Psoas muscle (tissue), 8 donors: ENCODE results near the gene LRRK1. TPM values are rescaled to one million over a fixed set of nuclear protein-coding genes. Genes with fewer than 3 reads are reported as not detected.
A peak's percentile ranks its signal among the peaks of the same experiment; 100 is the strongest.

Experiments
- ATAC-seq, 4 donors: fragments of 200-7000 bp; cut with Tn5 transposase; one replicate each; pipeline ENCODE4 v1.9.1; 2020; ENCODE audit warnings: moderate library complexity in 3 of 4, mild to moderate bottlenecking in 2 of 4
- DNase-seq, 2 donors: peaks; one replicate each; pipeline ENCODE4 v3.0.0-alpha.2; 2020
- H3K27ac ChIP-seq: fragments of 200-600 bp; one replicate; pipeline ENCODE4 v1.8.0; 2022
- H3K27me3 ChIP-seq, 3 donors: fragments of 200-600 bp in 1 of 3; one replicate each; pipeline versions ENCODE4 v1.6.1 to v1.8.0; 2013 to 2022; ENCODE audit warnings: low read length in 2 of 3, mild to moderate bottlenecking in 2 of 3, moderate library complexity in 1 of 3; ENCODE audit not compliant: insufficient read depth in 3 of 3
- H3K36me3 ChIP-seq, 2 donors: fragments of 200-600 bp in 1 of 2; one replicate each; pipeline versions ENCODE4 v1.6.1 to v1.8.0; 2013 to 2022; ENCODE audit warnings: low read depth in 1 of 2, mild to moderate bottlenecking in 1 of 2, moderate library complexity in 1 of 2; ENCODE audit not compliant: insufficient read depth in 1 of 2
- H3K4me1 ChIP-seq: fragments of 200-600 bp; one replicate; pipeline ENCODE4 v1.8.0; 2022
- H3K4me3 ChIP-seq: fragments of 200-600 bp; one replicate; pipeline ENCODE4 v1.8.0; 2022; ENCODE audit warnings: mild to moderate bottlenecking
- H3K9me3 ChIP-seq: fragments of 200-600 bp; one replicate; pipeline ENCODE4 v1.8.0; 2022
- WGBS, 3 donors: extraction: QIAGEN DNeasy Blood & Tissue Kit; methylation state at CpG; one replicate each; pipeline versions ENCODE4 v1.1.6 to v1.1.7; 2013; 5-methylcytosine and 5-hydroxymethylcytosine counted together
- intact Hi-C, 2 donors: fragments of 100-400 bp; cut with DNase I; formaldehyde crosslinking; loops; one replicate each; pipeline versions ENCODE4 v1.11.0 to v1.14.2; 2022
- polyA plus RNA-seq, 3 donors: library from polyadenylated mRNA; stranded (reverse); fragments of 200-250 nt; gene quantifications; one replicate each; pipeline ENCODE4 v1.2.3, GENCODE V29; 2013
- total RNA-seq, 4 donors: library from RNA; stranded (reverse); fragmentation: NEBNext Ultra II Directional in 2 of 4; extraction: Animal tissue kit (Norgen Biotek cat#: 25700) in 2 of 4; gene quantifications; one replicate each; pipeline versions ENCODE4 v1.2.1 to v1.2.4, GENCODE V29; 2021 to 2023
- TF ChIP-seq, protein P1 (sequence below): fragments of 200-600 bp; IDR thresholded peaks from one replicate; pipeline ENCODE4 v1.8.0; 2022; ENCODE audit warnings: antibody characterized with exemption
- donor health status: healthy with polysubstance abuse.
- donor health status: DM: no; HTN: no; CAD: no; lungs with moderate emphysema.
- donor health status: Bipolar disorder and iron deficiency.
- donor health status: healthy.
- donor health status: DM: yes; HTN: yes; CAD: no.
- donor health status: DM: no; HTN: no; CAD: no.
- donor health status: DM: no; HTN: no; CAD: no.
- donor health status: DM: yes; HTN: yes; CAD: no.

The LRRK1 gene
- total and polyA plus RNA-seq, 7 donors: 0.91 to 7.6 (median 2.6) TPM

- Histone ChIP-seq H3K27me3 (no peaks in the 10 kb centered on the region), H3K4me1 (peaks cover 46% of the 10 kb centered on the region), H3K36me3 (peaks cover 0 to 20% of the 10 kb centered on the region in 2 donors), H3K4me3 (no peak overlapping the region), H3K27ac (peak overlapping the region; percentile 88), H3K9me3 (no peaks in the 10 kb centered on the region)
- DNase-seq: no peak
- TF ChIP-seq, protein P1, sequence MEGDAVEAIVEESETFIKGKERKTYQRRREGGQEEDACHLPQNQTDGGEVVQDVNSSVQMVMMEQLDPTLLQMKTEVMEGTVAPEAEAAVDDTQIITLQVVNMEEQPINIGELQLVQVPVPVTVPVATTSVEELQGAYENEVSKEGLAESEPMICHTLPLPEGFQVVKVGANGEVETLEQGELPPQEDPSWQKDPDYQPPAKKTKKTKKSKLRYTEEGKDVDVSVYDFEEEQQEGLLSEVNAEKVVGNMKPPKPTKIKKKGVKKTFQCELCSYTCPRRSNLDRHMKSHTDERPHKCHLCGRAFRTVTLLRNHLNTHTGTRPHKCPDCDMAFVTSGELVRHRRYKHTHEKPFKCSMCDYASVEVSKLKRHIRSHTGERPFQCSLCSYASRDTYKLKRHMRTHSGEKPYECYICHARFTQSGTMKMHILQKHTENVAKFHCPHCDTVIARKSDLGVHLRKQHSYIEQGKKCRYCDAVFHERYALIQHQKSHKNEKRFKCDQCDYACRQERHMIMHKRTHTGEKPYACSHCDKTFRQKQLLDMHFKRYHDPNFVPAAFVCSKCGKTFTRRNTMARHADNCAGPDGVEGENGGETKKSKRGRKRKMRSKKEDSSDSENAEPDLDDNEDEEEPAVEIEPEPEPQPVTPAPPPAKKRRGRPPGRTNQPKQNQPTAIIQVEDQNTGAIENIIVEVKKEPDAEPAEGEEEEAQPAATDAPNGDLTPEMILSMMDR: no peak
- ATAC-seq: no peak
- 24 to 29% (median 25%) methylated on average over 3 of the region's 3 CpGs for WGBS, 3 donors
- intact Hi-C loops: no loop called here
Measured at GRCh38 chr15:100903168-100903554, 16.0 kb upstream of the LRRK1 start.

DNA sequence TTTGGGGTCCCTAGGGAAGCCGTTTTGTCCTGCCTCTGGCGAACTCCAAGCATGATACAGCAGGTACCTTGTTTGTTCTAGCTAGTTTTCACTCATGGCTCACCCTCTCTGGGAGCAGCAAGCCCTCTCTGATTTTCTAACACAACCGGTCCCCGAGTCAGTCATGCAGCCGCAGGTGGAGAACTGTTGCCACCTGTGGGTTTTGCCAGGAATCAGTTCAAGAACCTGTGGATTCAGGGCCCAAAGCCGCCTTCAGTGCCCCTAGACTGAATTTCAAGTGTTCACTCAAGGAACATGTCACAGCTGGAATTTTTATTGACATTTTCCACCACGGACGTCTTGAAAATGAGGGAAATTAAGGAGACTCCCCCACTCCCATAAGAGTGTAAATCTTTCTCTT lies 13.3 kb upstream of the LRRK1 start:
- TF ChIP-seq, protein P1: no peak
- WGBS, 3 donors: 94 to 95% (median 95%) methylated on average over 8 of the region's 8 CpGs
- Histone ChIP-seq H3K4me1 (peaks cover 23% of the 10 kb centered on the region), H3K27ac (no peak overlapping the region), H3K9me3 (no peaks in the 10 kb centered on the region), H3K27me3 (no peaks in the 10 kb centered on the region), H3K36me3 (peaks cover 0 to 26% of the 10 kb centered on the region in 2 donors), H3K4me3 (no peak overlapping the region)
- intact Hi-C loops: no loop called here
- ATAC-seq (no peak), DNase-seq (no peak)

DNA sequence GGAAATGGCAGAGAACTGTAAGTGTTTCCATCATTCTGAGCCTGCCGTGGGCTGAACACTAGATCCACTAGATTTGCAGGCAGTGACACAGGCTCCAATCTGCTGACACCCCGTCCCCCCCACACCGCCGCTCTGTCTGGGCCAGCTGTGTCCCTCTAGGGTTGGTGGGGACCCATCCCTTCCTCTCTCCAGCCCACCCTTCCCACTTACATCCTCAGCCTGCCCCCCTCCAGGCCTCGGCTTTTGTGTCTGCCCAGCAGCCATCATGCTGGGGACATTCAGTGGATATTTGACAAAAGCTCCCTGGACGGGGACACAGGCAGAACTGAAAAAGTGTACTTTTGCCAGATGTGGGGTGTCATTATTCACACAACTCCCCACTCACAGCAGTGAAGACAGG lies 10.7 kb upstream of the LRRK1 start:
- peaks cover 5% of the 10 kb centered on the region for H3K9me3 ChIP-seq
- peaks cover 0 to 35% of the 10 kb centered on the region in 2 donors for H3K36me3 ChIP-seq
- intact Hi-C loops: no loop called here
- 80 to 93% (median 86%) methylated on average over 6 of the region's 6 CpGs for WGBS, 3 donors
- H3K27me3 ChIP-seq: peaks cover 0 to 2% (median 0%) of the 10 kb centered on the region in 3 donors
- ATAC-seq: no peak
- H3K4me3 ChIP-seq: no peak overlapping the region
- TF ChIP-seq, protein P1: no peak
- no peaks in the 10 kb centered on the region for H3K4me1 ChIP-seq
- H3K27ac ChIP-seq: no peak overlapping the region
- DNase-seq: no peak

- Histone ChIP-seq H3K27ac (no peak overlapping the region), H3K4me3 (no peak overlapping the region), H3K36me3 (peaks cover 0 to 35% of the 10 kb centered on the region in 2 donors), H3K27me3 (peaks cover 0 to 2% (median 0%) of the 10 kb centered on the region in 3 donors), H3K4me1 (no peaks in the 10 kb centered on the region), H3K9me3 (peaks cover 5% of the 10 kb centered on the region)
- ATAC-seq: no peak
- DNase-seq: no peak
- TF ChIP-seq, protein P1: no peak
- intact Hi-C loops: no loop called here
- WGBS, 3 donors: 62 to 79% (median 63%) methylated on average over 4 of the region's 4 CpGs
Measured at GRCh38 chr15:100909565-100909964, 9.6 kb upstream of the LRRK1 start.
